GM19463 (cell line): ENCODE measurements around the gene FARP2.
"Not testable (repeated sequence)": the region's sequence is repeated elsewhere in the genome, so short reads cannot be mapped to it uniquely, and the experiment has no call there.

Experiments
- ATAC-seq: cut with Tn5 transposase; IDR thresholded peaks from one replicate; pipeline ENCODE4 v1.9.1; 2021; ENCODE audit warnings: mild to moderate bottlenecking, moderate library complexity; ENCODE audit not compliant: unreplicated experiment

The FARP2 gene

GRCh38 chr2:241355983-241356870 lies at the start of gene FARP2:
FARP2 (plus strand) TSS chr2:241356285; CDS start chr2:241373108, 16,823 bp downstream.
- peak; percentile 81 for ATAC-seq

DNA sequence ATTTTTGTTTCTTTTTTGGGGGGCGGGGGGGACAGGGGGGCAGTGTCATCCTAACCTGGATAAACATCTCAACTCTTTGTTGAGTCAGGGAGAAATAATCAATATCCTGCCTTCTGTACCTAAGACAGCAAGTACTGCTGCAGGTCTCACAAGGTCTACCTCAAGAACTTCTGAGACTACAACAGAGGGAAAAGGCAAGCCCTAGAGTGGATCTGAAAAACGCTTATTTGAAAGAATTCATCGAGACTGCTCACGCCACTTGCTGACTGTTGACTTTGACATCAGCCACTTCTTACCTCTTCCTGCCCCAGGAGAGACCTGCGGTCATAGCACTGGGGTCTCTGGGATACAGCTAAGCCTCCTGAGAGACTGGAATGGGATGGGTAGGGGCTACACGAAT lies 49.0 kb upstream of the FARP2 start:
- ATAC-seq: no peak

DNA sequence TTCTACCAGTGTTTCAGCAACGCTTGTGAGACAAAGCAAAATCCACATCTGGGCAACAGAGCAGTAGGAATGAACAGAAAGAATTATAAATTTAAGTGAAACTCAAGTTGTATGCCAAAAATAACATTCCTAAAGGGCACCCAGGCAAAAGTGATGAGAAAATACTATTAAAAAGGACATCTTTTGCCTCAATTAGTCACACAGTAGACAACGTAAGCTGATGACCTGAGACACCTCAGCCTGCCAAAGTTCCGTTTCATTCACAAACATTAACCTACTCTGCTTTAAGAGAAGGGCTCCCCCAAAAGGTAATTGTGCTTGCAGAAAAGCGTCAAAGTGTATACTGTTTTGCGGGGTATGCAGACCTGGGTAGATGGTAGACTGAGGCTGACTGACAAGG lies 47.8 kb upstream of the FARP2 start:
- no peak for ATAC-seq

DNA sequence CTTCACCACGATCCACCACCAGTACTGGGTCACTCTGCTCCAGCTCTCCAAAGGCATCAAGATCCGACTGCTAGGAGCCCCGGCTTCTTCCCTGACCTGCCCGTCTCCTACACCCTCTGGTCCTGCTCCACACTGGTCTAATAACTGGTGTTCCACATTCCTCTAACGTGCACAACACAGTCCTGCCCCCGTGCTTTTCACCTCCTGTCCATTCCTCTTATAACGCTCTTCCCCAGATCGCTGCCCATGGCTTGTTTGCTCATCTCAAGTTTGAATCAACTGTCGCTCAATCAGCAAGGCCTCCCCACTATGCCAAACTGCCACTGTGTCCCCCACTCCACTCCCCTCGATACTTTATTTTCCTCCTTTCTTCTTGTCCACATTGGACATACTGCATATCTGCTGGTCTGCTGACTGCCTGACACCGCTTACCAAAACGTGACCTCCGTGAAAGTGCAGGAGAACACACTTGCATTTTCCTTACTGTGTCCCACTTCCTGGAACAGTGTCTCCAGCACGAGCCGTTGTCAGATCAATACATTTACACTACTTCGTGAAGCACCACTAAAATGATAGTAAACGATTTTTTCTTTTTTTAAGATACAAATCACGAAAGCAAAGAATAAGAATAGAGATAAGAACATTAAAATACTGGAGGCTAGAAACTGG lies 47.1 kb upstream of the FARP2 start:
- no peak for ATAC-seq

GRCh38 chr2:241309684-241310117 lies 46.4 kb upstream of the FARP2 start:
- ATAC-seq: peak; percentile 49

DNA sequence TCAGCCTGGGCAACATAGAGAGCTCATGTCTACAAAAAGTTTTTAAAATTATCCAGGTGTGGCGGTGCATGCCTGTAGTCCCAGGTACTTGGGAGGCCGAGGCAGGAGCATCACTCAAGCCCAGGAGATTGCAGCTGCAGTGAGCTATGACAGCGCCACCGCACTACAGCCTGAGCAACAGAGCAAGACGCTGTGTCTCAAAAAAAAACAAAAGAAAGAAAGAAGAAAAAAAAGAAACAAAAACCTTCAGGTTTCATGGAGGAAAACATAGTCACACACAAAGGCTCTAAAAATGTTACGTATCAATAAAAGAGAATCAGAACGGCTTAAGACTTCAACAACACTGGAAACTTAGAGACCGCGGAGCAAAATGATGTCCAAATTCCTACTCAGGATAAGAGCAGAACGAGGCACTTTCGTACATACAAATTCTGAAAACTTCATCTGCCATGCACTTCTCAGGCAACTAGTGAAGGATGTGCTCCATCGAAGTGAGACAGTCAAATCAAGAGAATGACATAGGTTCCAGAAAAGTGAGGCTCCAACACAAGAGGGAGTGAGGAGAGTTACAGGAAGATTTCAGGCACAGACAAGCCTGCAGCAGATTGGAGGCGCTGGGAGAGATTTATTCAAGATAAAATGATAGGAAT lies 45.0 kb upstream of the FARP2 start:
- ATAC-seq: no peak

GRCh38 chr2:241312082-241312481 lies 44.0 kb upstream of the FARP2 start:
- ATAC-seq: no peak

DNA sequence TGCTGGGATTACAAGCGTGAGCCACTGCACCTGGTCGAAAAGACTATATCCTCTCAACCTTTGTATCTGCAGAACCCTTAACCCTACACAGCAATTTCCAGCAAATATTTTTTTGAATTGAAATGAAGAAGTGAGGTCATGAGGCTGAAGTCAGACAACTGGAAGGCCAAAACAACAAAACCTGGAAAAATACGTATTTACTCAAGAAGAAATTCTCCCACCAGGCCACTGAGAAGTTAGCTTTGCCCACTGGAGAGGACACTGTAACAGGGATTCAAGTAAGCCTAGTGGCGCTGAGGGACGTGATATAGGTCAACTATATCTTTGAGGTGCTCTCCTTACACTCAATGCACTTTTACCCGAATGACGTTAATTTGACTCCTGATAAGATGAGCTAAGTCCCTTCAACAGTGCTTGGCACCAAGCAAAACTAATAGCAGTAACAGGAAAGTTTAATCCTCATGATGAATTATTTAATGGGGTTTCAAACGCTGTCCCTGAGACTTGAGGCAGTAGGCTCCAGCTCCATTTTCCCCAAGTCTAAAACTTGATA lies 42.5 kb upstream of the FARP2 start:
- ATAC-seq: no peak

DNA sequence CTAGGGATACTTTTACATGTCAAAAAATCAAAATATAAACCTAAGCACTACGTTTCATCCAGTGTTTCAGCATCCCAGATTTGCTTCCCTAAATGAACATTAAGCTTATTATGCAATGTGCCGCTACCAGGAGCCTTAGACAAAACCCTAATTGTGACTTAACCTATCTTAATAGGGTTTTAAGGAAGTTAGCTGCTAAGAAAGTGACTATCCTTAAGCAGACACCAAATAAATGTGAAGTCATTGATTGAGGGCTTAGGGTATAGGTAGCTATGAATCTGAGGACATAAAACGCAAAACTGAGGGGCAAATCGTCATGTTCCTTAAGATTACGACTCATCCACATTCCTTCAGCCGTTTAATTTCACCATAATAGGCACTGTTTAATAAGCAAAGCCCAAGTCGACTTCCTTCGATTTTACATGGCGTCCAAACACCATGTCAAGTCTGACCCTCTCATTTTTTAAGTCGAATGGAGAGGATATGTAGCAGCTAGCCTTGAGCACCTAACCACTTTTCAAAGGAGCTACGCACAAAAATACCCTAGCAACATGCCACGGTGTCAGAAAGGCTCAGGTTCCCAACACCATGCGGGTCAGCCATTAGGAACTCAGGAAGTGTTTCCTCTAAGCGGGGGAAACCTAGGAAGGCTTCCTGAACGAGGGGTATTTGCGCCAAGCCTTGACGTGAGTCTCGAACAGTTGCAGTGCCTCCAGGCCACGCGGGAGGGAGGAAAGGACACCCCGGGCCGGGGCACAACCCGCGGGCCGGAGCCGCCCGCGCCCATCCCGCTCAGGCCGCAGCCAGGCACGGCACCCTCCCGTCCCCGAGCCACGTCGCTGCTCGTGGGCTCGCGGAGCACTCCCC lies 41.6 kb upstream of the FARP2 start:
- ATAC-seq: no peak

GRCh38 chr2:241315093-241315878 lies 40.8 kb upstream of the FARP2 start, which contains the start of gene HDLBP:
HDLBP (minus strand) TSS chr2:241315672; CDS start chr2:241266869, 48,803 bp downstream.
- peak; percentile 75 for ATAC-seq

DNA sequence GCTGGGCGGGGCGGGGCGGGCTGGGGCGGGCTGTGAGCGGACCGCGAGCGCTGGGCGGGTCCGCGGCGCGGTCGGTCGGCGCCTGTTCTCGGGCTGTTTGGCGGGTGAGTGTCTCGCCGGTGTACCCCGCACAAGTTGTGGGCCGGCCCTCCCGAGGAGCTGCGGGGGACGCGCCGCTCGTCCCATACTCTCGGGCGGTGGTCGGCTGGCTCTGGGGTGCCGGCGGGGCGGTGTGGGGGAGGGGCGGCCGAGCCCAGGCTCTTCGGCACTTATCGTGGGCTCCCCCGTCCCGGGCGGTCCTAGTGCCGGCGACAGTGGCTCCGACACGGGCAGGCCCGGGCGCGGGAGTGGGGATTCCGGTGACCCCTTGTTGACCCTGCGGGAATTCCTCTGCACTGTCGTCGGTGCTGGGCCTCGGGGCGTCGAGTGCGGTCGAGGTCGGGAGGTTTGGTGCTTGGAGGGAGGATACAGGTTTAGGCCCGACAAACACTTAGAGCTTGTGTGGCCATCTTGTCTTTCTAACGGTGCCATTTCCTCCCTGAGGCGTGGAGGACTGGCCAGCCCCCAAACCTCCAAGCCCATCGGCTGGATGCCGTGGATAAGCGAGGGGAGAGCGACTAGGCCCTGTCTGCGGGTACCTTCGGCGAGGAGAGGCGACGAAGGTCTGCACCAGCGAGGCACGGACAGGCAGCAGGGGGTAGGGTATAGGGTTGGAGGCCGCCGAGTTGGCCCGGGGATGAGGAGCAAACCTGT lies 40.0 kb upstream of the FARP2 start, which contains the start of gene SEPTIN2:
Gene SEPTIN2, plus strand, starts transcription at position 47 of the 753 bp plus-strand sequence. CDS start 8,308 bp downstream, outside the sequence.
- ATAC-seq: peak; percentile 27

DNA sequence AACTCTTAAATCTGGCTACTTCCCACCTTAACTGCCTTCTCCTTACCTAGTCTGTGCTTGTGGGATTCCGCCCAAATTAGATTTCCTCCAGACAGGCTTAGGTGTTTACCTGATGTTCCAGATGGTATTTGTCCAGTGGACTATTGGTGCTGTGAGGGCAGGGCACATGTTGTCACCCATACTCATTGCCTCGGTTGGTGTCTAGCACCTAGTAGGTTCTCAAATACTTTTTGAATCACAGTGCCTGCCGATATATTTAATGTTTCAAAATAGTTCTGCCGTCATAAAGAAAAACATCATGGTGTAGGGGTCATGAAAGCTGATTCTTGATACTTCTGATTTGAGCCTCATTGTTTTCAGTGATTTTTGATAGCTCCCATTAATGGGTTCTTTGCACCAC lies 39.3 kb upstream of the FARP2 start:
- ATAC-seq: no peak

DNA sequence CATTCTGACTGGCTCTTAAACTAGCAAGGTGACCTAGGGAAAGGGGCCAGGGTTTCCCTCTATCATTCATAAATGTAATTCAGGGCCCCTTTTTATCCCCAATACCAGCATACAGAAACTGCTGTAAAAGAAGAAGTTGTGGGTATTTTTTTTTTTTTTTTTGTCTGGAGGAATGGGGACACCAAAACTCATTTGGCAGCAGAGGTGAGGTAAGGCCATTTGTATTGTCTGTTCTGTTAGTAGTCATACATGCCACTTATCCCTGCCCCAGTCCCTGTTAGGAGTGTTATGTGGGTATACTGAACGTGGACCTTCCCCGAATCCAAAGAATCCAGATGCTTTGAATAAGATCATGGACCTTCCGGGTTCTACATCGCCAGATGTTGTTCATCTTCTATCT lies 38.7 kb upstream of the FARP2 start:
- ATAC-seq: no peak

GRCh38 chr2:241318830-241319229 lies 37.3 kb upstream of the FARP2 start:
- ATAC-seq: not testable (repeated sequence)

GRCh38 chr2:241320394-241320793 lies 35.7 kb upstream of the FARP2 start:
- no peak for ATAC-seq

GRCh38 chr2:241321033-241321432 lies 35.1 kb upstream of the FARP2 start:
- no peak for ATAC-seq

DNA sequence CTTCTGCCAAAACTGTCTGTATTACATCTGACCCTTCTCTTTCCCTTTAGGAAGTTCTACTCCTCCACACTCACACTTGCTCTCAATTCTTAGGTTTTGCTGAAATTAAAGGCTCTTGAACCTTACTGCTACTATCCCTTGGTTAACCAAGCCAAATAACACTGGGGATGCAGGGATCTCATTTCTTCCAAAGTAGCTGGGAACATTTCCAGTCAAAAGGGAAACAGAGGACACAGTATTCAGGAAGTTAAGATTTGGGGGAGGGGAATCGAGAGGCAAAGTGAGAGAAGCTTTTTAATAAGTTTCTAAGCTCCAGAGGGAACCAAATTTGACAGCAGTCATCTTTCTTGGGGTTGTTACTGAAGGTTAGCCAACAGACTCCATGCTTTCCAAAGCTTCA lies 34.2 kb upstream of the FARP2 start:
- ATAC-seq: no peak

GRCh38 chr2:241323778-241324177 lies 32.3 kb upstream of the FARP2 start:
- no peak for ATAC-seq

- ATAC-seq: no peak
These were observed 31.3 kb upstream of the FARP2 start for GRCh38 chr2:241324775-241325174.
